HepG2 (cell line): ENCODE measurements around the gene RPS2. TPM values are rescaled to one million over a fixed set of nuclear protein-coding genes. Genes with fewer than 3 reads are reported as not detected.

Source experiments
- BRD4 ChIP-seq: sonication (generic); formaldehyde crosslinking; IDR thresholded peaks from 2 replicates; pipeline ENCODE4 v1.4.0; 2020; ENCODE audit warnings: missing genetic modification reagents
- CERS6 ChIP-seq: sonication (generic); formaldehyde crosslinking; IDR thresholded peaks from 2 replicates; pipeline ENCODE4 v1.5.0; 2020; ENCODE audit warnings: missing genetic modification reagents
- E2F5 ChIP-seq: sonication (generic); formaldehyde crosslinking; conservative IDR thresholded peaks from 2 replicates; pipeline ENCODE4 v1.4.0; 2020; ENCODE audit warnings: missing genetic modification reagents
- GABPA ChIP-seq, 2 experiments: IDR thresholded peaks; 2 replicates each; pipeline ENCODE4 v1.6.1; 2011 to 2016; ENCODE audit warnings: low read depth in 2 of 2, low read length in 1 of 2, missing biosample characterization in 1 of 2, missing genetic modification characterization in 1 of 2
- GZF1 ChIP-seq: sonication (generic); formaldehyde crosslinking; IDR thresholded peaks from 2 replicates; pipeline ENCODE4 v1.5.1; 2020; ENCODE audit warnings: mild to moderate bottlenecking, missing genetic modification reagents
- HBP1 ChIP-seq: IDR thresholded peaks from 2 replicates; pipeline ENCODE4 v1.6.1; 2016; ENCODE audit warnings: low read depth, control low read depth
- LCORL ChIP-seq, 2 experiments: fragments of 450-650 bp in 1 of 2; sonication (generic) in 1 of 2; formaldehyde crosslinking in 1 of 2; IDR thresholded peaks; 2 replicates each; pipeline versions ENCODE4 v1.5.0 to v1.6.1; 2017 to 2020; ENCODE audit warnings: antibody characterized with exemption in 1 of 2, missing genetic modification reagents in 1 of 2
- MTA1 ChIP-seq: sonication (generic); formaldehyde crosslinking; IDR thresholded peaks from 2 replicates; pipeline ENCODE4 v1.4.0; 2020; ENCODE audit warnings: missing genetic modification reagents, mild to moderate bottlenecking, borderline replicate concordance
- REPIN1 ChIP-seq: sonication (generic); formaldehyde crosslinking; IDR thresholded peaks from 2 replicates; pipeline ENCODE4 v1.8.0; 2022; ENCODE audit warnings: missing genetic modification reagents, low read depth, mild to moderate bottlenecking, borderline replicate concordance
- RFX5 ChIP-seq: IDR thresholded peaks from 2 replicates; pipeline ENCODE4 v1.6.1; 2011; ENCODE audit warnings: low read depth, low read length, improper control_type of control experiment
- RFXANK ChIP-seq: IDR thresholded peaks from 2 replicates; pipeline ENCODE4 v1.6.1; 2016
- SYNCRIP ChIP-seq: fragments of 200-400 bp; formaldehyde crosslinking; IDR thresholded peaks from 2 replicates; pipeline ENCODE4 v1.6.1; 2018; ENCODE audit warnings: mild to moderate bottlenecking, low read depth, low read length; ENCODE audit not compliant: insufficient read depth
- ZBED4 ChIP-seq: sonication (generic); formaldehyde crosslinking; IDR thresholded peaks from 2 replicates; pipeline ENCODE4 v1.4.0; 2020; ENCODE audit warnings: missing genetic modification reagents, borderline replicate concordance
- ZFP62 ChIP-seq: sonication (generic); formaldehyde crosslinking; IDR thresholded peaks from 2 replicates; pipeline ENCODE4 v1.4.0; 2020; ENCODE audit warnings: missing genetic modification reagents
- ZNF598 ChIP-seq: sonication (generic); formaldehyde crosslinking; IDR thresholded peaks from 2 replicates; pipeline ENCODE4 v1.5.1; 2020; ENCODE audit warnings: mild to moderate bottlenecking, missing genetic modification reagents, borderline replicate concordance
- ZNF629 ChIP-seq: sonication (generic); formaldehyde crosslinking; conservative IDR thresholded peaks from 2 replicates; pipeline ENCODE4 v1.5.0; 2020; ENCODE audit warnings: missing genetic modification reagents
- ZSCAN21 ChIP-seq: sonication (generic); formaldehyde crosslinking; IDR thresholded peaks from 2 replicates; pipeline ENCODE4 v1.8.0; 2022; ENCODE audit warnings: mild to moderate bottlenecking, missing genetic modification reagents, moderate library complexity, borderline replicate concordance
- ZSCAN29 ChIP-seq: sonication (generic); formaldehyde crosslinking; conservative IDR thresholded peaks from 2 replicates; pipeline ENCODE4 v1.4.0; 2020; ENCODE audit warnings: mild to moderate bottlenecking, missing genetic modification reagents
- polyA plus RNA-seq, 8 experiments: library from polyadenylated mRNA; depleted of rRNA in 3 of 8; stranded (reverse) in 7 of 8; unstranded in 1 of 8; fragments of >200 nt; fragmentation: Illumina TruSeq in 4 of 8; extraction: Trizol in 4 of 8; gene quantifications; 2 replicates each; pipeline versions ENCODE4 v1.2.1 to v1.2.3, GENCODE V29; 2011 to 2016; ENCODE audit warnings: low read depth in 4 of 8, missing spikeins in 1 of 8, mixed read lengths in 1 of 8; ENCODE audit not compliant: insufficient read depth in 1 of 8
- total RNA-seq, 5 experiments: library from RNA; depleted of rRNA; stranded (reverse); fragments of >200 nt; fragmentation: Illumina TruSeq; extraction: Trizol; gene quantifications; 2 replicates each; pipeline ENCODE4 v1.2.3, GENCODE V29; 2016; ENCODE audit warnings: low read depth in 1 of 5

RPS2 gene
- total and polyA plus RNA-seq, 2 of the 13 experiments (the other 11 are each of a cell fraction or from before 2014, with no cell fraction given): 1,908 to 4,514 TPM

DNA sequence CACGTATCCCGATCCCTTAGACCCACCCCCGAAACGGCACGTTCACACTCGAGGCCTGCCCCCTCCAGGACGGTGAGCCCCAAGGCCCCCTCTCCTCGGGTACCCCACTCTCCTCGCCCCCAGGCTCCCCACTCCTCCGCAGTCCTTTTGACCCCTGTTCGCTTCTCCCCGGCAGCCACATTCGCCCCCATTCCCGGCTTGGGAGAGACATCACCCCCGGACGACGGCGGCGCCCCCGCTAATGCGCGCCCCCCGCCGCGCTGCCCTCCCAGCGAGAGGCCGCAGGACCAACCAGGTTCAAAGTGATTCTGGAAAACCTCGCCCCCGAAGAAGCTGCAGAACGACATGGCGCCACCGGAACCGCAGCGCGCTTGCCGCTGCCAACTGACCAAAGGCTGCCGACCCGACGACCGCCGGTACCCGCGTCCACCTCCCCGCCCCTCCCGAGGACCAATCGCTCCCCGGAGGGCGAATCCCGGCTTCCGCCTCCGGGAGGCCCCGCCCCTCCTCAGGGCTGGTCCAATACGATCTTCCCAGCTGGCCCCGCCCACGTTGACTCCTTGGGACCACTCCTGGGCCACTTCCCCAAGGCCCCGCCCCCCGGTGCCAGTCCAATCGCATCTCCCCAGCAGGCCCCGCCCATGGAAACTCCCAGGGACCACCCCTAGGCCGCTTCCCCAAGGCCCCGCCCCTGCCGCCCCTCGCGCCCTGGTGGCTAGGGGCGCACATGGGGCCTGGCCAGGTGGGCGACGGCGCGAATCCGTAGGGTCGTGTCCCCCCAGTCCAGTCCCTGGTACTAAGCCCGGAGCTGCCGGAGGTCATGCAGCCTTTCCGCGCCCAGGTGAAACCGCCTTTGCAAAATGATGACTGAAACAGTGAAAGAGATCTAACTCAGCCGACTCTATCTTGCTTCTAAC, 21.6 kb downstream of the RPS2 start, which contains the start of gene MSRB1 (continued):
- TF ChIP-seq E2F5 (no peak), GZF1 (CRISPR knock-in tag) (no peak), CERS6 (no peak), SYNCRIP (no peak), ZNF629 (CRISPR knock-in tag) (no peak), ZSCAN21 (CRISPR knock-in tag) (peak; percentile 11; the same call in 1 of the 2 replicates), ZBED4 (CRISPR knock-in tag) (no peak), ZSCAN29 (CRISPR knock-in tag) (0 out of 2 replicates have a peak, but pooled peaks have one; percentile 55), RFX5 (no peak), GABPA (IDR thresholded peaks at IDR 0.05; ENCODE audit: low read depth, low read length) (peak; percentile 44), GABPA (CRISPR knock-in tag; IDR thresholded peaks at IDR 0.05; ENCODE audit: low read depth) (peak; percentile 74), HBP1 (CRISPR knock-in tag) (0 out of 2 replicates have a peak, but pooled peaks have one; percentile 53), BRD4 (no peak), REPIN1 (CRISPR knock-in tag) (no peak), RFXANK (CRISPR knock-in tag) (no peak), MTA1 (peak; percentile 61; the same call in 1 of the 2 replicates), ZNF598 (no peak), LCORL (IDR thresholded peaks at IDR 0.05) (no peak), LCORL (CRISPR knock-in tag; IDR thresholded peaks at IDR 0.05) (0 out of 2 replicates have a peak, but pooled peaks have one; percentile 38), ZFP62 (no peak)
